BLaER1 (cell line): Measurements from ENCODE around the gene MRC2.
"Not testable (repeated sequence)": the region's sequence is repeated elsewhere in the genome, so short reads cannot be mapped to it uniquely, and the experiment has no call there.

Source experiments
- H3K27ac ChIP-seq: shearing (Covaris generic); formaldehyde crosslinking; 2 replicates; pipeline ENCODE4 v1.8.1; 2022
- H3K27me3 ChIP-seq: shearing (Covaris generic); formaldehyde crosslinking; 2 replicates; pipeline ENCODE4 v1.8.1; 2022
- H3K36me3 ChIP-seq: shearing (Covaris generic); formaldehyde crosslinking; 2 replicates; pipeline ENCODE4 v1.8.1; 2022
- H3K4me1 ChIP-seq: shearing (Covaris generic); formaldehyde crosslinking; 2 replicates; pipeline ENCODE4 v1.8.1; 2022
- H3K4me2 ChIP-seq: shearing (Covaris generic); formaldehyde crosslinking; 2 replicates; pipeline ENCODE4 v1.8.1; 2022
- H3K4me3 ChIP-seq: shearing (Covaris generic); formaldehyde crosslinking; 2 replicates; pipeline ENCODE4 v1.8.1; 2022
- H3K9ac ChIP-seq: shearing (Covaris generic); formaldehyde crosslinking; 2 replicates; pipeline ENCODE4 v1.8.1; 2022
- H3K9me3 ChIP-seq: shearing (Covaris generic); formaldehyde crosslinking; 2 replicates; pipeline ENCODE4 v1.8.1; 2022
- H4K20me1 ChIP-seq: shearing (Covaris generic); formaldehyde crosslinking; 2 replicates; pipeline ENCODE4 v1.8.1; 2022
- Cebpa-rat ChIP-seq: shearing (Covaris generic); IDR thresholded peaks from 2 replicates; pipeline ENCODE4 v1.8.1; 2022

MRC2 gene

GRCh38 chr17:62611728-62612127, 15.7 kb upstream of the MRC2 start:
- Histone ChIP-seq H3K27me3 (no peaks in the 10 kb centered on the region), H3K4me2 (no peak overlapping the region), H3K9ac (no peak overlapping the region), H3K4me3 (no peak overlapping the region), H3K36me3 (peaks cover 98% of the 10 kb centered on the region), H3K4me1 (0 out of 2 replicates have a peak, but pooled peaks cover 15% of the 10 kb centered on the region), H3K9me3 (no peaks in the 10 kb centered on the region), H3K27ac (peak overlapping the region; percentile 1; the same call in 1 of the 2 replicates), H4K20me1 (no peaks in the 10 kb centered on the region)
- no peak for TF ChIP-seq Cebpa-rat

- Histone ChIP-seq H3K27ac (peak overlapping the region; percentile 1; the same call in 1 of the 2 replicates), H3K36me3 (peaks cover 97% of the 10 kb centered on the region), H3K4me1 (0 out of 2 replicates have a peak, but pooled peaks cover 15% of the 10 kb centered on the region)
- not testable (repeated sequence) for H3K27me3 ChIP-seq, H3K9ac ChIP-seq, H4K20me1 ChIP-seq, H3K4me3 ChIP-seq, H3K4me2 ChIP-seq, H3K9me3 ChIP-seq
These were observed 15.2 kb upstream of the MRC2 start for GRCh38 chr17:62612289-62612688.

GRCh38 chr17:62613095-62613494, 14.4 kb upstream of the MRC2 start:
- Histone ChIP-seq H3K4me1 (0 out of 2 replicates have a peak, but pooled peaks cover 15% of the 10 kb centered on the region), H3K36me3 (peaks cover 97% of the 10 kb centered on the region)
- not testable (repeated sequence) for H3K4me3 ChIP-seq, H4K20me1 ChIP-seq, H3K9ac ChIP-seq, H3K27ac ChIP-seq, H3K9me3 ChIP-seq, H3K27me3 ChIP-seq, H3K4me2 ChIP-seq

GRCh38 chr17:62614142-62614541, 13.3 kb upstream of the MRC2 start:
- Histone ChIP-seq H3K9ac (no peak overlapping the region), H3K27ac (no peak overlapping the region)

GRCh38 chr17:62615503-62615902, 12.0 kb upstream of the MRC2 start:
- Histone ChIP-seq H3K27me3 (no peaks in the 10 kb centered on the region), H3K4me3 (no peak overlapping the region), H3K9me3 (no peaks in the 10 kb centered on the region), H4K20me1 (peaks cover 11% of the 10 kb centered on the region; the same call in 1 of the 2 replicates), H3K9ac (no peak overlapping the region), H3K4me1 (0 out of 2 replicates have a peak, but pooled peaks cover 10% of the 10 kb centered on the region), H3K36me3 (peaks cover 85% of the 10 kb centered on the region), H3K4me2 (no peak overlapping the region), H3K27ac (no peak overlapping the region)
- no peak for TF ChIP-seq Cebpa-rat

More at GRCh38 chr17:62614142-62614541, 13.3 kb upstream of the MRC2 start:
- no peak for TF ChIP-seq Cebpa-rat
- Histone ChIP-seq H3K4me1 (0 out of 2 replicates have a peak, but pooled peaks cover 10% of the 10 kb centered on the region), H3K4me3 (no peak overlapping the region), H3K36me3 (peaks cover 97% of the 10 kb centered on the region), H3K27me3 (no peaks in the 10 kb centered on the region), H4K20me1 (peaks cover 11% of the 10 kb centered on the region; the same call in 1 of the 2 replicates), H3K9me3 (no peaks in the 10 kb centered on the region), H3K4me2 (no peak overlapping the region)

GRCh38 chr17:62616993-62617893, 10.2 kb upstream of the MRC2 start:
- TF ChIP-seq Cebpa-rat = no peak
- H3K4me2 ChIP-seq = no peak overlapping the region
- no peaks in the 10 kb centered on the region for H3K4me1 ChIP-seq
- peaks cover 67% of the 10 kb centered on the region for H3K36me3 ChIP-seq
- H3K9ac ChIP-seq = no peak overlapping the region
- H3K27me3 ChIP-seq = no peaks in the 10 kb centered on the region
- H3K4me3 ChIP-seq = no peak overlapping the region
- H3K9me3 ChIP-seq = no peaks in the 10 kb centered on the region
- no peak overlapping the region for H3K27ac ChIP-seq
- peaks cover 11% of the 10 kb centered on the region; the same call in 1 of the 2 replicates for H4K20me1 ChIP-seq

- Histone ChIP-seq H4K20me1 (peaks cover 11% of the 10 kb centered on the region; the same call in 1 of the 2 replicates), H3K36me3 (peaks cover 60% of the 10 kb centered on the region), H3K9me3 (no peaks in the 10 kb centered on the region), H3K4me2 (no peak overlapping the region), H3K4me1 (no peaks in the 10 kb centered on the region), H3K27ac (no peak overlapping the region), H3K4me3 (no peak overlapping the region), H3K27me3 (no peaks in the 10 kb centered on the region), H3K9ac (no peak overlapping the region)
- no peak for TF ChIP-seq Cebpa-rat
These were observed 9.5 kb upstream of the MRC2 start for GRCh38 chr17:62617894-62618472.

GRCh38 chr17:62618647-62619416, 8.6 kb upstream of the MRC2 start:
- no peak overlapping the region for H3K4me2 ChIP-seq
- H4K20me1 ChIP-seq = peaks cover 11% of the 10 kb centered on the region; the same call in 1 of the 2 replicates
- peaks cover 52% of the 10 kb centered on the region for H3K36me3 ChIP-seq
- H3K27ac ChIP-seq = no peak overlapping the region
- H3K27me3 ChIP-seq = no peaks in the 10 kb centered on the region
- H3K9ac ChIP-seq = no peak overlapping the region; the same call in 1 of the 2 replicates
- H3K9me3 ChIP-seq = no peaks in the 10 kb centered on the region
- TF ChIP-seq Cebpa-rat = peak; percentile 20; the same call in 1 of the 2 replicates
- no peak overlapping the region for H3K4me3 ChIP-seq
- no peaks in the 10 kb centered on the region for H3K4me1 ChIP-seq

- Histone ChIP-seq H3K4me3 (no peak overlapping the region), H3K4me1 (peaks cover 1% of the 10 kb centered on the region)
- TF ChIP-seq Cebpa-rat = no peak
These were observed 7.9 kb upstream of the MRC2 start for GRCh38 chr17:62619417-62620155.

More at GRCh38 chr17:62619417-62620155, 7.9 kb upstream of the MRC2 start:
- no peak overlapping the region for H3K27ac ChIP-seq
- H3K4me2 ChIP-seq = no peak overlapping the region
- no peak overlapping the region; the same call in 1 of the 2 replicates for H3K9ac ChIP-seq
- H3K27me3 ChIP-seq = no peaks in the 10 kb centered on the region
- no peaks in the 10 kb centered on the region for H3K9me3 ChIP-seq
- H4K20me1 ChIP-seq = peaks cover 11% of the 10 kb centered on the region; the same call in 1 of the 2 replicates
- peaks cover 44% of the 10 kb centered on the region for H3K36me3 ChIP-seq
